Activated naive CD4-positive, alpha-beta T cell treated with anti-CD3 and anti-CD28 coated beads, Interleukin-2, amount 10 ng/mL, durations not matched to agents 7 days and 5 days (primary cell): Measurements from ENCODE around the gene RPTOR.
A peak's percentile ranks its signal among the peaks of the same experiment; 100 is the strongest.

ENCODE experiments used
- CTCF ChIA-PET: fragments of 350-600 bp; sonication (Branson Sonifier 250); formaldehyde crosslinking; loops from one replicate; lab custom pipeline; 2021; ENCODE audit warnings: antibody characterized with exemption; lab: Charles Lee
- DNase-seq: peaks from one replicate; pipeline ENCODE4 v3.0.0-alpha.2; 2020
- H3K27ac Mint-ChIP-seq: one replicate; pipeline ENCODE4 v1.8.0; 2021; ENCODE audit warnings: mild to moderate bottlenecking, moderate library complexity, mixed read lengths
- H3K27me3 Mint-ChIP-seq: one replicate; pipeline ENCODE4 v1.8.0; 2021; ENCODE audit warnings: mild to moderate bottlenecking, mixed read lengths
- H3K36me3 Mint-ChIP-seq: one replicate; pipeline ENCODE4 v1.8.0; 2021; ENCODE audit warnings: mixed read lengths
- H3K4me1 Mint-ChIP-seq: one replicate; pipeline ENCODE4 v1.8.0; 2021; ENCODE audit warnings: mixed read lengths
- H3K4me3 Mint-ChIP-seq: one replicate; pipeline ENCODE4 v1.8.0; 2021; ENCODE audit warnings: mild to moderate bottlenecking, moderate library complexity, mixed read lengths
- H3K9me3 Mint-ChIP-seq: one replicate; pipeline ENCODE4 v1.8.0; 2021; ENCODE audit warnings: mixed read lengths

Gene RPTOR

DNA sequence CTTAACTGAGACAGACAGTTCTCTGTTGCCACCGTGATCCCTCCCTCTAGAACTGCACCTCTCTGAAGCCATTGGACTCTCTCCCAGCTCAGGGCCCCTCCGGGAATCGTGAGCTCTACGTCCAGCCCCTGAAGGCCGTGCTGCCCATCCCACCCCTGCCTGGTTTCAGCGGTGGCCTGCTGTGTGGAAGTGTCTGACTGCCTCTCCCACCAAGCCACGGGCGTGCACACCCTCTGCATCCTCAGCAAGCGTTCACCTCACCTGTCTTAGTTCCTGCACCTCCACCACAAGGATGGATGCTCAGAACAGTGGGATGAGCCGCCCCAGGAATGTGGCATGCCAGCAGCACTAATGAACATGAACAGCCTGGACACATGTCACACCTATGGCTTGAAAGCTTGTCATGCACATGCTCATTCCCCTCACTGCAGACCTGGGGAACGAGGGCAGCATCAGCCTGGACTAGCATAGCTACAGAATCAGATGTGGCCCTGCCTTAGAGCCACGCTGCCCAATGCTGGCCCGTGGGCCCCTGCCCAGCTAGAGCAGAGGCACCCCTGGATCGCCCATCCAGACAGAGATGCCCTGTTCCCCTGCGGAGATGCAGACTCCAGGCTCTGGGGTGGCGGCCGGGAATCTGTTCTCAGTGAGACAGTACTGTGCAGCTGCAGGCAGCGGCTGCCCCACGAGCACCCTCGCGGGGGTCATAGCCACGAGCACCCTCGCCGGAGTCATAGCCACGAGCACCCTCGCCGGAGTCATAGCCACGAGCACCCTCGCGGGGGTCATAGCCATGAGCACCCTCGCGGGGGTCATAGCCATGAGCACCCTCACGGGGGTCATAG, 373.3 kb downstream of the RPTOR start:
- Mint-ChIP-seq H3K9me3 (peaks cover 2% of the 10 kb centered on the region), H3K36me3 (peaks cover 27% of the 10 kb centered on the region), H3K4me3 (no peak overlapping the region), H3K27me3 (no peaks in the 10 kb centered on the region), H3K4me1 (no peaks in the 10 kb centered on the region), H3K27ac (no peak overlapping the region)
- CTCF ChIA-PET, result interaction anchor here (1.3 kb wide), 1 partner anchor 20 kb away, joined by 3 read pairs; no protein-coding TSS in a partner anchor
- DNase-seq, result no peak

DNA sequence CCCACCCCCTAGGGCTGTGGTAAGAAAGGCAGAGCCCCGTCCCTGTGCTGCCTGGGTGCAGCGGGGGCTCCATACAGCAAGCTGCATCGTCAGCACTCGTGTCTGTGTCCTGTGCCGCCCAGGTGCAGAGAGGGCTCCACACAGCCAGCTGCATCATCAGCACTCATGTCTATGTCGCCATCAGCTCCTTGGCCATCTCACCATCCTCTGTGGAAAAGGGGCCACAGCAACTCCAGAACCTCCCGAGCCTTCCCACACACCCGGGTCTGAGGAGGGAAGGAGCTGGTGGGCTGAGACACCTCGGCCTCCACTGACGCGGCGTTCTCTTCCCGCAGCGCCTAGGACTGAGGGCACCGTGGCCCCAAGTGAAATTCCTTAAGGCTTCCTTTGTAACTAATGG, 374.1 kb downstream of the RPTOR start:
- no peaks in the 10 kb centered on the region for H3K4me1 Mint-ChIP-seq
- no peaks in the 10 kb centered on the region for H3K27me3 Mint-ChIP-seq
- peaks cover 28% of the 10 kb centered on the region for H3K36me3 Mint-ChIP-seq
- peaks cover 2% of the 10 kb centered on the region for H3K9me3 Mint-ChIP-seq
- DNase-seq, result no peak
- no peak overlapping the region for H3K4me3 Mint-ChIP-seq
- H3K27ac Mint-ChIP-seq, result no peak overlapping the region
- CTCF ChIA-PET, result interaction anchor here (1.3 kb wide), 1 partner anchor 19 kb away, joined by 3 read pairs; no protein-coding TSS in a partner anchor

DNA sequence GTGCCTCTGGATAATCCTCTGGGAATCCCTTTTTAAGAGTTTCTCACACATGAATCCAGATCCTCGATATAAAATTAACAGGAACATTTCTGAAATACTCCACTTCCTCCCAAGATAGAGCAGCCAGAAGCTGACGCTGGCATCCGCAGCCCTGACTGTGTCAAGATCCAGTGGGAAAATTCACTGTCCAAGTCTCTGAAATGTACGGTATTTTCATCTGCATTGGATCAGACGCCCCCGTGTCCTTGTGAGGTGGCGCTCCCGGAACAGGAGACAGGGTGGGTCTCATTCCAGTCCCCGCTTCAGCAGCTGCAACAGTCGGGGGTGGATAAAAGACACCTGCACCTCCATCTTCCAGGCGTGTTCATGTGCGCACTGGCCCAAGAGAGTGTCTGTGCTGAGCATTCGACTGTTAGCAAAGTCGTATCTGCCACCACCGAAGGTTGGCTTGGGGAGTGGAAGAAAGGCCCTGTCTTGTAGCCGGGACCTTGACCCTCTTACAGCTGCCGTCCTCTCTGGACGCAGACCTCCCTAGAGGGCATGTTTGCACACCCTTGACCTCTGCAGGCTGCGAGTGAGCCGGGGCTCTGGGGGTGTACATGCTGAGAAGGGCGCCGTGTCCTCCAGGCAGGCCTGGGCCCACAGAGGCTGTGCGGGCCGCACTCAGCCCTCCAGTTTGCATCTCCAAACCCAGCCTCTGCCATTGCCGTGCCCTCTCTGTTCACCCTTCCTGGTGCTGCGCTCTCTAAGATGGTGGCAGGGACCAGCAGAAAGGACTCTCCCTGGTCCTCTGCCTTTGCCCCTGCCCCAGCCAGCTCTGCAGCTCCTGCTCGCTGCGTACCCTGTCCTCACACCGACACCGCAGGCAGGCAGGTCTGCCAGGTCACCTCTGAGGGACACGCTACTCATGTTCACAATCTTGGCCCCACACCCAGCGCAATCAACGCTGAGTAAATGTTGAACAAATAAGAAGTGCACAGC, 375.0 kb downstream of the RPTOR start:
- CTCF ChIA-PET, result interaction anchor here (1.3 kb wide), 1 partner anchor 18 kb away, joined by 3 read pairs; no protein-coding TSS in a partner anchor
- peaks cover 30% of the 10 kb centered on the region for H3K36me3 Mint-ChIP-seq

DNA sequence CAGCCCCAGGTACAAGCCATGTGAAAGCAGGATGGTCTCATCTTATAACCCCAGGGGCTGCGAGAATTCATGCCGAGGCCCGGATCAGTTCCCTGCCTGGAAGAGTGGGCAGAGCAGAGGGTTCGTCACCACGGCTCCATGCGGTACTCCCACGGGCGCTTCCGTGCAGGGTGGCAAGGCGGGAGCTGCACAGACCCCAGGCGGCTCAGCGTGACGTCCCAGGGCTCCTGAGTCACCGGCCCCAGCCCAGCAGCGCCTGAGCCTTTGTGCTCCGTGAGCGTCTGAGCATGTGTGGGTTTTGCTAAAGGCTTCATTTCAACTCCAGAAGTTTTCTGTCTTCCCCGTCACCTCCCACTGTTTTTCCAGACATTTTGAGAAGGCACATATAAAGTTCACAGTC, 375.8 kb downstream of the RPTOR start:
- no peak for DNase-seq
- Mint-ChIP-seq H3K4me1 (no peaks in the 10 kb centered on the region), H3K27me3 (no peaks in the 10 kb centered on the region), H3K27ac (no peak overlapping the region), H3K4me3 (no peak overlapping the region), H3K9me3 (no peaks in the 10 kb centered on the region), H3K36me3 (peaks cover 32% of the 10 kb centered on the region)
- CTCF ChIA-PET, result no interaction called here

More for the DNA sequence above, 375.0 kb downstream of the RPTOR start:
- Mint-ChIP-seq H3K4me1 (no peaks in the 10 kb centered on the region), H3K4me3 (no peak overlapping the region), H3K27me3 (no peaks in the 10 kb centered on the region), H3K9me3 (no peaks in the 10 kb centered on the region), H3K27ac (no peak overlapping the region)
- no peak for DNase-seq

DNA sequence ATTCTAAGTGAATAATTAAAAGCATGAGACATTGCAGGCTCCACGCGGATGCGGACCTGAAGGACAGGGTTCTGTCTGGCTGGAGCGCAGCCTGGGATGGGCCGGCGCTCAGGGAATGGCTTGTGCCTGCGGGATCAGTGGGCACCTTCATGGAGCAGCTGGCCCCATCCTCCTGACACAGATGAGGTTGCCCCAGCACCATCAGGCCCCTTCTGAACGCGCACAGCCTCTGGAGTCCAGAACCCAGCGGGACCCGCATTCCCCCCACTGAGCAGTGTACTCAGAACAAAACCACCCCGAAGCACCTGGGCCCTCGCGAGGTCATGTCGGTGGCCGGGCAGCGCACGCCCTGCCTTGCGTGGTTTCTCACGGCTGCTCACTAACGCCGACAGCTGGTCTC, 376.5 kb downstream of the RPTOR start:
- CTCF ChIA-PET, result no interaction called here
- Mint-ChIP-seq H3K27me3 (no peaks in the 10 kb centered on the region), H3K4me1 (no peaks in the 10 kb centered on the region), H3K36me3 (peaks cover 31% of the 10 kb centered on the region), H3K9me3 (no peaks in the 10 kb centered on the region), H3K27ac (peak overlapping the region; percentile 24), H3K4me3 (no peak overlapping the region)
- DNase-seq, result no peak

DNA sequence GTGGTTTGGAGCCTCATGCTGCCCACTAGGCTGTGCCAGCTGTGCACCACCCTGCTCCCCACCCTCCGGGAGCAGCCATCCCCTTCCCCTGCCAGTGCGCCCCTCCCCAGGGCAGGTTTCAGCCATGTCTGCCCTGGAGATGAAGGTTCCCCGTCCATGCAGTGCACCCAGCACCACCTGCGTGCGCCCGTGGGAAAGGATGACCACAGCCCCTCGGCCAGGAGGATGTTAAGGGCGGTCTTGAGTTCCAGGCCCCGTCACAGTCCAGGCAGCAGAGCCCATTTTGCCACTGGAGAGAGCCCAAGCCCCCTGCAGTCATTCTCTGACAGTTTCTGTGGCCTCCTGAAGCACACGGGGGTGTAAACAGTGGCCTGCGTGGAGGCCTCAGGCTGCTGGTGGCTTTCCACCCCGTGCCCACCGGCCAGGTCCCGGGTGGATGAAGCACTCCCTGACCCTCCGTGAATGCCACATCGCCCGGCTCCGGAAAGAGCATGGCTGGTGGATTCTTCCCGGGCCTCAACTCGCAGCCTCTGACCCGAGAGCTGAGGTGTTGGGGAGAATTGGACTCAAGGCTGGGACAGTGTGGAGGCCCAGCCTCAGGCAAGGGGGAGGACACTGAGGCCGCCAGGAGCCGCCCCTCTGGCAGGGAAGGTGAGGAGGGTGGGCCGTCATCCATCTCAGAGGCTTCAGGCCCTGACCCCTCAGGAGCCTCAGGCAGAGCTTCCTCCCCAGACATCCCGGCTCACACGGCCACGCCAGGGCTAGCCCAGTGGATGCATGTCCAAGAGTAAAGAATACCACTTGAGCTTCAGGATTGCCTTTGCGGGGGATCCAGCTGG, 377.3 kb downstream of the RPTOR start:
- Mint-ChIP-seq H3K27ac (no peak overlapping the region), H3K36me3 (peaks cover 35% of the 10 kb centered on the region), H3K27me3 (no peaks in the 10 kb centered on the region), H3K4me3 (no peak overlapping the region), H3K4me1 (no peaks in the 10 kb centered on the region), H3K9me3 (no peaks in the 10 kb centered on the region)
- DNase-seq, result no peak
- CTCF ChIA-PET, result no interaction called here

DNA sequence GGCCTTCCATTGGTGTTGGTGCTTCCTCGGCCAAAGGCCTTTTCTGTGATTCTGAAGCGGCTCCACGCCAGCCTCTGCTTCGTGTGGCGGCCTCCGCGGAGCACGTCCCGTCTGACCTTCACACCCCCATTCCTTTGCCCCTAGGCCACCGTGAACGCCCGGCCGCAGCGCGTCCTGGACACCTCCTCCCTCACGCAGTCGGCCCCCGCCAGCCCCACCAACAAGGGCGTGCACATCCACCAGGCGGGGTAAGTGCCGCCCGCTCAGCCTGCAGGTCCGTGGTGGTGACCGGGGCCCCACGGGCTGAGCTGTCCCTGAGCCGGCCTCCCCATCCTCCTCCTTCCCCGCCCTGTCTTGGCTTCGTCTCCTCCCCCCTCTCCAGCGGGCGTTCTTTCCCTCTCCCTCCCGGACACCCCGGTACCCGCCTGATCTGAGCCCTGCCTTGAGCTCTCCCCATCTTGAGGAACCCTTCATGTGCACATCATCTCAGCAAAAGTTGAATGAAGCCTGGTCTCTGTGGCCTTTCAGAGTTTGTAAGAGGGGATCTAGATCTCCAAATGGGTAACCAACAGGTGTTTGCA, 378.0 kb downstream of the RPTOR start:
- peaks cover 37% of the 10 kb centered on the region for H3K36me3 Mint-ChIP-seq
- H3K4me3 Mint-ChIP-seq, result no peak overlapping the region
- no peaks in the 10 kb centered on the region for H3K27me3 Mint-ChIP-seq
- no peaks in the 10 kb centered on the region for H3K4me1 Mint-ChIP-seq
- H3K9me3 Mint-ChIP-seq, result no peaks in the 10 kb centered on the region
- DNase-seq, result no peak
- CTCF ChIA-PET, result no interaction called here
- H3K27ac Mint-ChIP-seq, result no peak overlapping the region

DNA sequence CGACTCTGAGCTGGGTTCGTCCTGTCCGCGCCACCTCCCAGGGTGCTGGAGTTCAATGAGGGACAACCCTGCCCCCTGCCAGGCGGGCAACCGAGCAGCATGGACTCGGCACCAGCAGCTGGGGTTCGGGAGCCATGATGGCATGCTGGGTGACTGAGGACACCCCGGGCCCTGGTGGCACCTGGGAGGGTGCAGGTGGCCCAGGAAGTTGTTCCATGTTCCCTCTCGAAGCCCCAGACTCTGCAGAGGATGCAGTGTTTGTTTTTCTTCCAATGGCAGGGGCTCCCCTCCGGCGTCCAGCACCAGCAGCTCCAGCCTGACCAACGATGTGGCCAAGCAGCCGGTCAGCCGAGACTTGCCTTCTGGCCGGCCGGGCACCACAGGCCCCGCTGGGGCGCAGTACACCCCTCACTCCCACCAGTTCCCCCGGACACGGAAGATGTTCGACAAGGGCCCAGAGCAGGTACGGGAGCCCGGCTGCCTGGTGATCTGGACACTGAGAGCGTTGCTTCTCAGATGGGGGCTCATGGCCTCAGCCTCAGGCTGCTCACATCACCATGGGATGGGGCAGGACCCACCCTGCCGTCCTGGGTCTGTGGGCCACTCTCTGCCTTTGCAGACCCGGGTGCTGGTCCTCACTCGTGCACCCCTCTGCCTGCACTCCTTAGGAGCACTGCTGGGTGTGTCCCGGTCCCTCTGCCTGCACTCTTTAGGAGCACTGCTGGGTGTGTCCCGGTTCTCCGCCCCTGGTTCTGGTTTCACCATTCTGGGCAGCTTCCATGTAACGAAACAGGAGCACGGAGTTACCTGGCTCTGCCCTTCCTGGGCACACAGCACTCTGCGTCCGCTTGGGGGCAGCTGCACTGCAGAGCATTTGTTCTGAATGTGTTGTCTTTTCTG, 378.8 kb downstream of the RPTOR start:
- no peak overlapping the region for H3K27ac Mint-ChIP-seq
- no peaks in the 10 kb centered on the region for H3K9me3 Mint-ChIP-seq
- no peaks in the 10 kb centered on the region for H3K4me1 Mint-ChIP-seq
- peaks cover 42% of the 10 kb centered on the region for H3K36me3 Mint-ChIP-seq
- no peak for DNase-seq
- no peaks in the 10 kb centered on the region for H3K27me3 Mint-ChIP-seq
- CTCF ChIA-PET, result no interaction called here
- H3K4me3 Mint-ChIP-seq, result no peak overlapping the region

DNA sequence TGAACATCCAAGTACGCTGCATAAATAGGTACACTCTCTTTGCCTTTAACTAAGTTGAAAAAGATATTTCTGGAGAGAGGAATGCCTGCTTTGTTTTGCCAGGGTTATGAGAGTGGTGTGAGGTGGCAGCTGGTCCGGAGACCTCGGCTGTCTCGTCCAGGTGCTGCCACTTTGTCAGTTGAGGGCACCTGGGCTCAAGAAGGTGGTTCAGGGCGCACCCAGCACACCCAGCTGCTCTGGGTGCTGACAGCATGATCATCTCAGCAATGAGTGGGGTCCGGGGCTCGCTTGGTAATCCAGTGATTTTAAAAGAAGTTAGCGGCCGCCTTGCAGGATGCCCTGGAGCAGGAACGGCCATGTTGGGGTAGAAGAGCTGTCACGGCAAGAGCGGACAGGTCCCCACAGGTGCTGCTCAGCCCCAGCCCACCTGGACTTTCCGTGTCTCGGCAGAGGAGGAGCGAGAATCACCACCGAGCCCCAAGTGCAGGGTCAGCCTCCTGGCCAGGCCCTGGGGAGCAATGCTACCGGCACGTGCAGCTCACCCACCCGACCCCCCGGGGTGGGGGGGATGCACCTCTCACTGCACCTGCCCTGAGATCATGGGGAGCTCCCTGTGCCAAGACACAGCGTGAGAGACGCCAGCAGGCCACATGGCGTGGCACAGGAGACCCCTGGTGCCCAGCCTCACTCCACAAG, 379.6 kb downstream of the RPTOR start:
- no peaks in the 10 kb centered on the region for H3K27me3 Mint-ChIP-seq
- no peak overlapping the region for H3K27ac Mint-ChIP-seq
- no peak for DNase-seq
- CTCF ChIA-PET, result no interaction called here
- no peaks in the 10 kb centered on the region for H3K9me3 Mint-ChIP-seq
- no peaks in the 10 kb centered on the region for H3K4me1 Mint-ChIP-seq
- peaks cover 49% of the 10 kb centered on the region for H3K36me3 Mint-ChIP-seq
- no peak overlapping the region for H3K4me3 Mint-ChIP-seq

DNA sequence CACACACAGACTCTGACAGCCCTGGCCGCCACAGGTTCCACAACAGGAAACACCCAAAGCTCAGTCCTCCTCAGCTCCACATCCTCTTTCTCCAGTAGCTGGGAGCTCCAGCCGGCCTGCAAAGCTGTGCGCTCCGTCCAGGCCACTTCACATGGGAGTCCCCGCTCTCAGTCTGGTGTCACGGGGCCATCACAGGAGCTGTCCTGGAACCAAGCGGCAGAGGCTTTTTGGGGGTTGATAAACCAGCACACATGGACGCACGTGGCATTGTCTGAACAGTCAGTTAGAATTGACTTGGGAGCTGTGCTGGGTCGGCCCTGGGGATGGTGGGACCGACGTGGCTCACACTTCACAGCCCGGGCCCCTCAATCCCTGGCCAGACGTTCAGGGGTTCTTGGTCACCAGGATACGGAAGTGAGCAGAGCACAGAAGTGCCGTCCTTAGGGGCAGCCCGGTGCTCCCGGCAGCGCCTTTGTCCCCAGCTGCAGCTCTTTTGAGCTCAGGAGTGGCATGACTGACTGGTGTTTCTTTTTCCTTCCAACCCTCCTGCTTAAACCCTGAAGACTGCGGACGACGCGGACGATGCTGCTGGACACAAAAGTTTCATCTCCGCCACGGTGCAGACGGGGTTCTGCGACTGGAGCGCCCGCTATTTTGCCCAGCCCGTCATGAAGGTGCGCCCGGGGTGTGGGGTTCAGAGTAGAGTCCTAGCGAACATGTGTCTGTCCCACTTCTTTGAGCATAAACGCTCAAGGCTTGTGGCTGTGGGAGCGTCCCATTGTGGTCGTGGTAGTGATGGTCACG, 380.4 kb downstream of the RPTOR start:
- Mint-ChIP-seq H3K36me3 (peaks cover 49% of the 10 kb centered on the region), H3K4me1 (no peaks in the 10 kb centered on the region), H3K27me3 (no peaks in the 10 kb centered on the region), H3K4me3 (no peak overlapping the region), H3K9me3 (no peaks in the 10 kb centered on the region), H3K27ac (no peak overlapping the region)
- no peak for DNase-seq
- CTCF ChIA-PET, result no interaction called here

DNA sequence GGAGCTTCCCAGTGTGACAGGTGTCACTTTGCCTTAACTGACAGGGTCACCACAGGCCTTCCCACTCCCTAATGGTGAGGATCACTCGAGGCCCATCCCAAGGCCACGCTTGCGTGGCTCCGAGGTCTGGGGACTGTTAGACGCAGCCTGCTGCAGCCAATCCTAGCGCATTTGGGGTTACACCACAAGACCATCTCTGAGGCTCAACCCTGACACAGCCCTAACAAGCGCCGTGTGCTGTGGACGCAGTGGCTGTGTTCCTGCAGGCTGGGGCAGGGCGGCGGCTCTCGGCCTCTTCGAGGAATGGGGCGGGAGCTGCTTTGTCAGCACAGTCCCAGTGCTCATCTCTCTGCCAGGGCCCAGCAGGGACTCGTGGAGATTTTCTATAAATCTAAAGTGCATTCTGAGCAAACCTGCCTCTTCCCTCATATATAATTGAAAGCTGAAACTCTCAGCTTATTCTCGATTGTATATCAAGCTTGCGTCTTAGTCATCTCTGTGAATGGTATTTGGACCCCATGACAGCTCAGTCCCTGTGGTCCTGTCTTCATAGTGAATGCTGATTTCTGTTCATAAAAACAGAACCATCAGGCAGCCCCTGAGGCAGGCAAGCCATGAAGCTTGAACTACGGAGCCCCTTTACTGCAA, 381.2 kb downstream of the RPTOR start:
- no peak for DNase-seq
- no peaks in the 10 kb centered on the region for H3K4me1 Mint-ChIP-seq
- H3K36me3 Mint-ChIP-seq, result peaks cover 46% of the 10 kb centered on the region
- no peaks in the 10 kb centered on the region for H3K9me3 Mint-ChIP-seq
- no peaks in the 10 kb centered on the region for H3K27me3 Mint-ChIP-seq
- H3K27ac Mint-ChIP-seq, result no peak overlapping the region
- CTCF ChIA-PET, result no interaction called here
- no peak overlapping the region for H3K4me3 Mint-ChIP-seq
